Ishikawa (cell line): ENCODE results near the gene EXOG.

Experiments
- CREB1 ChIP-seq: IDR thresholded peaks from 2 replicates; pipeline ENCODE4 v1.6.1; 2012; ENCODE audit warnings: low read depth
- EGR1 ChIP-seq: IDR thresholded peaks from 2 replicates; pipeline ENCODE4 v1.6.1; 2012
- EP300 ChIP-seq: IDR thresholded peaks from 2 replicates; pipeline ENCODE4 v1.6.1; 2012; ENCODE audit warnings: borderline replicate concordance
- FOXM1 ChIP-seq: IDR thresholded peaks from 2 replicates; pipeline ENCODE4 v1.6.1; 2012; ENCODE audit warnings: low read depth, borderline replicate concordance
- NFIC ChIP-seq: IDR thresholded peaks from 2 replicates; pipeline ENCODE4 v1.6.1; 2012
- RAD21 ChIP-seq: IDR thresholded peaks from 2 replicates; pipeline ENCODE4 v1.6.1; 2012; ENCODE audit warnings: low read depth
- TAF1 ChIP-seq: IDR thresholded peaks from 2 replicates; pipeline ENCODE4 v1.6.1; 2012; ENCODE audit warnings: low read depth, mild to moderate bottlenecking
- TCF12 ChIP-seq: IDR thresholded peaks from 2 replicates; pipeline ENCODE4 v1.6.1; 2012; ENCODE audit warnings: low read depth
- TEAD4 ChIP-seq: IDR thresholded peaks from 2 replicates; pipeline ENCODE4 v1.6.1; 2012
- YY1 ChIP-seq: IDR thresholded peaks from 2 replicates; pipeline ENCODE4 v1.6.1; 2012; ENCODE audit warnings: low read depth
- TF ChIP-seq, protein P1 (sequence below): IDR thresholded peaks from 2 replicates; pipeline ENCODE4 v1.6.1; 2012; ENCODE audit warnings: low read depth, mild to moderate bottlenecking

DNA sequence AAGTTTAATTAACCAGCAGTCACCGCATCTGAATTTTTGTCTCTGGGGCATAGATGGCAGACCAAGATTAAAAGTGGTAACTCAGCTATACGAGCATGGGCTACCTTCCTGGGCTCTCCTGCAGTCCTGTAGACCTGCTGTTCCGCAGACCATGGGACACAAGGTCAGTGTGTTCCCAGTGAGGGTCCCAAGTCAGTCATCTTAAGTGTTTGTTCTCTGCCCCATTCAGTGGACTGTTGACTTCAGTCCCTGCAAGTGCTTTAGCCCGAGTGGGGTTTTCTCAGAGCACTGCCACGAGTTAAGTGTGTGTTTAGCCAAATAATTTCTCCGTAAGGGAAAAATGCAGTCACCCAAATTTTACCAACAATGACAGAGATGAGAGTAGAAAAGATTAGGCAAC is 4.9 kb upstream of the EXOG start:
- TF ChIP-seq EP300 (no peak), FOXM1 (no peak), YY1 (no peak), RAD21 (no peak), TCF12 (no peak), NFIC (no peak), CREB1 (no peak), TEAD4 (no peak), TAF1 (no peak), EGR1 (no peak)
- TF ChIP-seq, protein P1, sequence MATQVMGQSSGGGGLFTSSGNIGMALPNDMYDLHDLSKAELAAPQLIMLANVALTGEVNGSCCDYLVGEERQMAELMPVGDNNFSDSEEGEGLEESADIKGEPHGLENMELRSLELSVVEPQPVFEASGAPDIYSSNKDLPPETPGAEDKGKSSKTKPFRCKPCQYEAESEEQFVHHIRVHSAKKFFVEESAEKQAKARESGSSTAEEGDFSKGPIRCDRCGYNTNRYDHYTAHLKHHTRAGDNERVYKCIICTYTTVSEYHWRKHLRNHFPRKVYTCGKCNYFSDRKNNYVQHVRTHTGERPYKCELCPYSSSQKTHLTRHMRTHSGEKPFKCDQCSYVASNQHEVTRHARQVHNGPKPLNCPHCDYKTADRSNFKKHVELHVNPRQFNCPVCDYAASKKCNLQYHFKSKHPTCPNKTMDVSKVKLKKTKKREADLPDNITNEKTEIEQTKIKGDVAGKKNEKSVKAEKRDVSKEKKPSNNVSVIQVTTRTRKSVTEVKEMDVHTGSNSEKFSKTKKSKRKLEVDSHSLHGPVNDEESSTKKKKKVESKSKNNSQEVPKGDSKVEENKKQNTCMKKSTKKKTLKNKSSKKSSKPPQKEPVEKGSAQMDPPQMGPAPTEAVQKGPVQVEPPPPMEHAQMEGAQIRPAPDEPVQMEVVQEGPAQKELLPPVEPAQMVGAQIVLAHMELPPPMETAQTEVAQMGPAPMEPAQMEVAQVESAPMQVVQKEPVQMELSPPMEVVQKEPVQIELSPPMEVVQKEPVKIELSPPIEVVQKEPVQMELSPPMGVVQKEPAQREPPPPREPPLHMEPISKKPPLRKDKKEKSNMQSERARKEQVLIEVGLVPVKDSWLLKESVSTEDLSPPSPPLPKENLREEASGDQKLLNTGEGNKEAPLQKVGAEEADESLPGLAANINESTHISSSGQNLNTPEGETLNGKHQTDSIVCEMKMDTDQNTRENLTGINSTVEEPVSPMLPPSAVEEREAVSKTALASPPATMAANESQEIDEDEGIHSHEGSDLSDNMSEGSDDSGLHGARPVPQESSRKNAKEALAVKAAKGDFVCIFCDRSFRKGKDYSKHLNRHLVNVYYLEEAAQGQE: no peak
